Activated T-helper 2 cell treated with anti-CD3 and anti-CD28 coated beads, Interferon-gamma antibody, Interleukin-2, Interleukin-4, amounts not matched to agents 10 μg/mL and 5 μg/mL and 100 μg/mL, durations not matched to agents 14 hours and 24 hours and 36 hours (primary cell): ENCODE results near the gene PLEKHG4. TPM values are rescaled to one million over a fixed set of nuclear protein-coding genes. Genes with fewer than 3 reads are reported as not detected.

Source experiments
- DNase-seq: peaks from one replicate; pipeline ENCODE4 v3.0.0; 2021; ENCODE audit warnings: low spot score
- H3K27ac Mint-ChIP-seq: one replicate; pipeline ENCODE4 v1.8.0; 2021; ENCODE audit warnings: mixed read lengths
- H3K27me3 Mint-ChIP-seq: one replicate; pipeline ENCODE4 v1.8.0; 2021; ENCODE audit warnings: low read depth, mixed read lengths
- H3K36me3 Mint-ChIP-seq: one replicate; pipeline ENCODE4 v1.8.0; 2021; ENCODE audit warnings: low read depth, mixed read lengths
- H3K4me1 Mint-ChIP-seq: one replicate; pipeline ENCODE4 v1.8.0; 2021; ENCODE audit warnings: low read depth, mixed read lengths
- H3K4me3 Mint-ChIP-seq: one replicate; pipeline ENCODE4 v1.8.0; 2021; ENCODE audit warnings: low read depth, mild to moderate bottlenecking, moderate library complexity, mixed read lengths
- H3K9me3 Mint-ChIP-seq: one replicate; pipeline ENCODE4 v1.8.0; 2021; ENCODE audit warnings: mixed read lengths
- intact Hi-C: fragments of 100-400 bp; cut with micrococcal nuclease; formaldehyde crosslinking; loops from one replicate; pipeline ENCODE4 v1.15.1; 2023
- total RNA-seq: library from RNA; stranded (reverse); gene quantifications from 2 replicates; pipeline ENCODE4 v1.2.3, GENCODE V29; 2022

The PLEKHG4 gene
- total RNA-seq, 1 donor from 2014 or later: 30.4 TPM

GRCh38 chr16:67238806-67239470 lies 40.4 kb upstream of the PLEKHG4 start:
- peaks cover 25% of the 10 kb centered on the region for H3K4me1 Mint-ChIP-seq
- H3K36me3 Mint-ChIP-seq: peaks cover 51% of the 10 kb centered on the region
- no peaks in the 10 kb centered on the region for H3K27me3 Mint-ChIP-seq
- intact Hi-C loops: no loop called here
- no peak for DNase-seq
- no peak overlapping the region for H3K4me3 Mint-ChIP-seq
- H3K27ac Mint-ChIP-seq: no peak overlapping the region
- H3K9me3 Mint-ChIP-seq: no peaks in the 10 kb centered on the region

- intact Hi-C loops: loop anchor here (10.0 kb wide), 2 partner anchors 256 to 604 kb away; partner anchors contain the start of genes CENPT, CES4A, NUTF2 and THAP11
- Mint-ChIP-seq H3K9me3 (no peaks in the 10 kb centered on the region), H3K27ac (no peak overlapping the region), H3K27me3 (no peaks in the 10 kb centered on the region), H3K36me3 (peaks cover 46% of the 10 kb centered on the region), H3K4me3 (no peak overlapping the region), H3K4me1 (peaks cover 40% of the 10 kb centered on the region)
- DNase-seq: no peak
Measured at GRCh38 chr16:67240506-67240905, 38.8 kb upstream of the PLEKHG4 start.

GRCh38 chr16:67241008-67241900 lies 38.1 kb upstream of the PLEKHG4 start:
- no peak for DNase-seq
- H3K27ac Mint-ChIP-seq: peak overlapping the region; percentile 69
- no peaks in the 10 kb centered on the region for H3K9me3 Mint-ChIP-seq
- H3K36me3 Mint-ChIP-seq: peaks cover 39% of the 10 kb centered on the region
- H3K27me3 Mint-ChIP-seq: no peaks in the 10 kb centered on the region
- no peak overlapping the region for H3K4me3 Mint-ChIP-seq
- peaks cover 38% of the 10 kb centered on the region for H3K4me1 Mint-ChIP-seq
- intact Hi-C loops: loop anchor here (10.0 kb wide), 2 partner anchors 256 to 604 kb away; partner anchors contain the start of genes CENPT, CES4A, NUTF2 and THAP11

- no peak for DNase-seq
- Mint-ChIP-seq H3K4me3 (no peak overlapping the region), H3K4me1 (peaks cover 36% of the 10 kb centered on the region), H3K36me3 (peaks cover 31% of the 10 kb centered on the region), H3K27me3 (no peaks in the 10 kb centered on the region), H3K27ac (peak overlapping the region; percentile 65), H3K9me3 (no peaks in the 10 kb centered on the region)
- intact Hi-C loops: loop anchor here (10.0 kb wide), 2 partner anchors 257 to 603 kb away; partner anchors contain the start of genes CENPT, CES4A, NUTF2 and THAP11
Measured at GRCh38 chr16:67242138-67242730, 37.1 kb upstream of the PLEKHG4 start.

GRCh38 chr16:67243481-67243880 lies 35.9 kb upstream of the PLEKHG4 start:
- intact Hi-C loops: loop anchor here (10.0 kb wide), 2 partner anchors 259 to 601 kb away; partner anchors contain the start of genes CENPT, CES4A, NUTF2 and THAP11
- Mint-ChIP-seq H3K4me1 (peaks cover 45% of the 10 kb centered on the region), H3K27me3 (no peaks in the 10 kb centered on the region), H3K9me3 (no peaks in the 10 kb centered on the region), H3K36me3 (peaks cover 20% of the 10 kb centered on the region), H3K4me3 (no peak overlapping the region), H3K27ac (peak overlapping the region; percentile 97)
- no peak for DNase-seq

GRCh38 chr16:67244387-67245185 lies 34.7 kb upstream of the PLEKHG4 start:
- Mint-ChIP-seq H3K27me3 (peaks cover 4% of the 10 kb centered on the region), H3K4me1 (peaks cover 49% of the 10 kb centered on the region), H3K4me3 (peak overlapping the region; percentile 82), H3K9me3 (no peaks in the 10 kb centered on the region), H3K36me3 (peaks cover 9% of the 10 kb centered on the region), H3K27ac (peak overlapping the region; percentile 97)
- peak; percentile 73 for DNase-seq
- intact Hi-C loops: loop anchor here (1.0 to 10.0 kb wide), 7 partner anchors 8 to 600 kb away; partner anchors contain the start of genes AGRP, ATP6V0D1, CENPT and CES4A

GRCh38 chr16:67245186-67245585 lies 34.1 kb upstream of the PLEKHG4 start:
- Mint-ChIP-seq H3K27ac (peak overlapping the region; percentile 97), H3K9me3 (no peaks in the 10 kb centered on the region), H3K4me3 (peak overlapping the region; percentile 82), H3K27me3 (peaks cover 10% of the 10 kb centered on the region), H3K4me1 (peaks cover 50% of the 10 kb centered on the region), H3K36me3 (peaks cover 6% of the 10 kb centered on the region)
- intact Hi-C loops: loop anchor here (2.0 to 10.0 kb wide), 5 partner anchors 63 to 600 kb away; partner anchors contain the start of genes AGRP, ATP6V0D1, CENPT and CES4A
- no peak for DNase-seq

- Mint-ChIP-seq H3K27ac (no peak overlapping the region), H3K27me3 (peaks cover 12% of the 10 kb centered on the region), H3K4me1 (peaks cover 52% of the 10 kb centered on the region), H3K4me3 (peak overlapping the region; percentile 82), H3K36me3 (peaks cover 6% of the 10 kb centered on the region), H3K9me3 (no peaks in the 10 kb centered on the region)
- intact Hi-C loops: loop anchor here (2.0 to 10.0 kb wide), 7 partner anchors 33 to 599 kb away; partner anchors contain the start of genes ACD, AGRP, ATP6V0D1 and CENPT
- no peak for DNase-seq
Measured at GRCh38 chr16:67245674-67246080, 33.7 kb upstream of the PLEKHG4 start.

- no peaks in the 10 kb centered on the region for H3K9me3 Mint-ChIP-seq
- H3K4me3 Mint-ChIP-seq: peak overlapping the region; percentile 82
- peaks cover 51% of the 10 kb centered on the region for H3K4me1 Mint-ChIP-seq
Measured at GRCh38 chr16:67246081-67246755, 33.1 kb upstream of the PLEKHG4 start.

GRCh38 chr16:67246756-67247191 lies 32.6 kb upstream of the PLEKHG4 start:
- Mint-ChIP-seq H3K4me3 (peak overlapping the region; percentile 82), H3K36me3 (peaks cover 6% of the 10 kb centered on the region), H3K4me1 (peaks cover 46% of the 10 kb centered on the region), H3K27ac (peak overlapping the region; percentile 66), H3K9me3 (no peaks in the 10 kb centered on the region), H3K27me3 (peaks cover 12% of the 10 kb centered on the region)
- intact Hi-C loops: loop anchor here (2.0 to 10.0 kb wide), 6 partner anchors 32 to 598 kb away; partner anchors contain the start of genes ACD, AGRP, ATP6V0D1 and CENPT
- peak; percentile 23 for DNase-seq

More at GRCh38 chr16:67246081-67246755, 33.1 kb upstream of the PLEKHG4 start:
- DNase-seq: peak; percentile 29
- Mint-ChIP-seq H3K36me3 (peaks cover 6% of the 10 kb centered on the region), H3K27ac (peak overlapping the region; percentile 66), H3K27me3 (peaks cover 12% of the 10 kb centered on the region)
- intact Hi-C loops: loop anchor here (2.0 to 10.0 kb wide), 6 partner anchors 33 to 599 kb away; partner anchors contain the start of genes ACD, AGRP, ATP6V0D1 and CENPT
